Urothelium cell line (cell line): Measurements from ENCODE around the gene TMEM62.
"Not testable (repeated sequence)": the region's sequence is repeated elsewhere in the genome, so short reads cannot be mapped to it uniquely, and the experiment has no call there.

ENCODE experiments used
- DNase-seq: peaks from one replicate; pipeline ENCODE4 v3.0.0; 2011; ENCODE audit warnings: low spot score, mixed read lengths
- FAIRE-seq: peaks from 2 replicates; lab custom pipeline; 2011; peaks lifted over from hg19 to GRCh38; lab: Jason Lieb, UNC

Gene TMEM62

DNA sequence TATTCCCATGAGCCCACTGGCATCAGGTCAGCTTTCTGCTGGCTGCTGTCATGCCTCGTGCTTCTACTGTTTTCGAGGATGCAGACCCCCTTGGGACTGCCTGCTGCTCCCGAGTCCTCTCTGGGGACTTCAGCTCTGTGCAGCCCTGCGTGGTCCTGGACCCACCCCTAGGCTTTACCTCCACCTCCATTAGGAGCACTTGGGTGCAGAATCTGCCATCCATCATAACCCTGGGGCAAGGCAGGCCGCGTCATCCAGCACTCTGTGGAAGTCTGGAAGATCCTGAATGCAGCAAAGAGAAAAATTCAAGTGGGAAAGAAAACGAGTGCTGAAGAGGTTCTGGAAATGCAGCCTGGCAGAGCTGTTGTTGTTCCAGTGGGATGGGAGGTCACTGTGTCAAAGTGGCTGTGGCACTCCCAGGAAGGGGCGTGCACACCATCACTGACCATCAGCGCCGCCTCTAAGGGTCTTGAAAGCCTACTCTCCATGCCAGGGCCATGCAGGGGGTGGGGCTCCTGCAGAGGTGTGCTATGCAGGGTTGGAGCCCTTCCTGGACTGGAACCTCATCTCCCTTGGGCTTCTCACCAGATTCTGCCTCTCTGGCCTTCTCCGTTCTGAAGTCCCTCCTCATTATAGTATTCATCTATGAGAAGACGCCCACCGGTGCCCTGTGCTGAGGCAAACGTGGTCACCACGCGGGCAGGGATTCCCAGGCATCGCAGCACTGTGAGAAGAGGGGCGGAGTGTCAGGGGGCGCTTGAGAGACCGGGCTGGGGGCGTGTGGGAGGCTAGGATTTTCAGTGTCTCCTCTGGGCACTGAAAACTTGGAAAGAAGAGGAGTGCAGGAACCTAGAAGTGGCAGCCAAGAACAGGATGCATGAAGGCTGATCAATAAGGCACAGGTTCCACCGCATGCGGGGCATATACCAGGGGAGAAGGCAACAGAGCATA, 74.9 kb downstream of the TMEM62 start:
- no peak for FAIRE-seq
- no peak for DNase-seq

DNA sequence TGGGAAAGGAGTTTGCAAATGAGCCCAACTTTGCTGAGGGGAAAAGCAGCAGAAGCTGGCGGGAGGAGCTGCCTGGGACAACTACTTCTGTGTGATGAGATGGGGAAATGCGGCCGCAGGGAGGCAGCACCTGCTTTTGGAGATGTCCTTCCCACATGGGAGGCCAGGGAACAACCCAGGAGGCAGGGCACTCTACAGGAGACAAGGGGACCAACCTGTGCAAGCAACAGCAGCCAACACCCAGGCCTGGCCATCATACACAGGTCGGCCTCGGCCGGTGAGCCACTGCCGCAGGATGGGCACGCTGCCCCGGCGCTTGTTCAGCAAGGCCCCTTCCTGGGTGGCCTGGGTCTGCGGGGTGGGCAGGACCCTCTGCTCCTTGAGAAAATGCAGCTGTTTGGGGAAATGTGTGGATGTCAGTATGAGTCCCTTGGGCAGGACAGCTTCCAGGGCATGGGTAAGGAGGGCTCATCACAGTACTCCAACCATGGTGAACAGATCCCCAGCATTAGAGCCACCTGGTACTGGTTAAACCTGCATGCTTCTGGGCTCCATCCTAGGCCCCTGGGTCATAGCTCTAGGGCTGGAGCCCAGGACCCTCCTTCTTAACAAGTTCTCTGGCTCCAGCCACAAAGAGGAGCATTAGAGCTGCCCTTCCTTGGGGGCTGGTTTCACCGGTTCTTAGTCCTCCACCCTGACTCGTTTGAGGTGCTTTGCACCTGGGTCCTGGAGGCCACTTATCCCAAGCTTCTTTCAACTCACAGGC, 75.9 kb downstream of the TMEM62 start:
- DNase-seq (no peak), FAIRE-seq (no peak)

DNA sequence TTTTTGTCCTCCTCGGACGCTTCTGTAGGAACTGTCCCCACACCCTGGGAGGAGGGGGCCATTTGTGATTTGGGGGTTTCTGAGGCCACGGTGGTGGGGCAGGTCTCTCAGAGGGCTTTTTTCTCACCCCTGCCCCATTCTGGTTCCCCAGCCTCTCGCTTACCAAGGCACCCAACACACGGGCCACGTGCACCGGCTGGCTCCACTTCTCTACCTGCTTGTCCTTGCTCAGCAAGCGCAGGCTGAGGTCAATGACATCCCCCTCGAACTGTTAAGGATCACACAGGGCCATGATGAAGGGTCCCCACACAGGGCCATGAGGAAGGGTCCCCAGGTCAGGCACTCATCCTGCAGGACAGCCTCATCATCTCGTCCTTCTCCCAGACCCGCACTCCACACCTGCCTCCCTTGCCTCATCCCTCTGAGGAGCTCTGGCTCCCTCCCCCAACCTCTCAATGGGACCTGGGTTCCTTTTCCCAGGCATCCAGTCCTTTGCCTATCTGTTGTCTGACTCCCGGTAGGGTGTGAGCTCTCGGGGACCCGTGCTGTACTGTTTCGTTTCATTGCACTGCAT, 76.9 kb downstream of the TMEM62 start:
- DNase-seq (no peak), FAIRE-seq (no peak)

DNA sequence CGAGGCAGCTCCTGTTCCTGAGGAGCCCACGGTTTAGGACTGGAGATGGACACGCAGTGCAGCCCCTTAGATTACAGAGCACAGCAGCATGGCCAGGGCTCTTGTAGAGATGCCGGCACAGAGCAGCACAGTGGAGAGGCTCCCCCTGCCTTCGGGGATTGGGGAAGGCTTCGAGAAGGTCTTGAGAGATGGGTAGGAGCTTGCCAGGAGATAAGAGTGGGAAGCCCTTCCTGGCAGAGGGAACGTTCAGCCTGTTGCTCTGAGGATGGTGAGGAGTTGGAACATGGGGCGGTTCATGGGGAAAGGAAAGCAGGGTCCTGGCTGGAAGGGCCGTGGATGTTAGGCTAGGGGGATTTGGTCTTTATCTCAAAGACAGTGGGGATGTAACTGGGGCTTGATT, 77.4 kb downstream of the TMEM62 start:
- DNase-seq, result no peak
- no peak for FAIRE-seq

DNA sequence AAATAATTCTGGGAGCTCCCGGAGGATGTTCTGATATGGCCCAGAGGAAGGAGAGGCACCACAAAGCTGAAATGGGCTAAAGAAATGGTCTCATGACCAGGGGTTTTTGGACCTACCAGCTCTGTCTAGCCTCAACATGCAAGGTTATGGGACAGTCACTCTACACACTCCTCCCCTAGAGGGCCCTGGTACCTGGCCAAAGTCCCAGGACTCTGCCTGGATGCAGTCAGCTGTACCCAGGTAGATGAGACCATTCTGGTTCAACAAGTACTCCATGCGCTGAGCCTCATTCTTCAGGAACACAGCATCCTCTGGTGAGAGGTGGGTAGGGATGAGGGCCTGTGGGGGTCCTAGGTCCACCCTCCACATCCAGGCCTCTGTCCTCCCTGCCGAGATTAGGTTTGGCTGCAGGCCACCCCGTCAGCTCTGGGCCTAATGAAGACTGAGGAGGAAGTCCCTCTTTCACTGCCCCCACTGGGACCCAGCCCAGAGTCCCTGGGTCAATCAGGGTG, 77.9 kb downstream of the TMEM62 start:
- no peak for DNase-seq
- no peak for FAIRE-seq

DNA sequence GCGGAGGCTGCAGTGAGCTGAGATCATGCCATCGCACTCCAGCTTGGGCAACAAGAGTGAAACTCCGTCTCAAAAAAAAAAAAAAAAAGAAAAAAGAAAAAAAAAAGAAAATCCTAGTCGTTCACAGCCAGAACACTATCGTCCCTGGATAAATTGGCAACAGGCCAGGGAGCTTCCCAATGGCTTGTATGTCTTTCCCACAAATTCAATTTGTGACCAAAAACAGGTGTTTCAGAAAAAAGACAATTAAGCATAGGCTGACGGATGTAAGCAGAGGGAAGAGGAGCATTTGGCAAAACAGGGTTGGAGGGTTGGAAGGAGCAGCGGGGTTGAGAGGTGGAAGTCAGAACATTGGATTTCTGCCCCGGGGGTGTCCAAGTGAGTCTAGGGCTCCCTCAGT, 78.9 kb downstream of the TMEM62 start:
- FAIRE-seq (no peak), DNase-seq (no peak)

DNA sequence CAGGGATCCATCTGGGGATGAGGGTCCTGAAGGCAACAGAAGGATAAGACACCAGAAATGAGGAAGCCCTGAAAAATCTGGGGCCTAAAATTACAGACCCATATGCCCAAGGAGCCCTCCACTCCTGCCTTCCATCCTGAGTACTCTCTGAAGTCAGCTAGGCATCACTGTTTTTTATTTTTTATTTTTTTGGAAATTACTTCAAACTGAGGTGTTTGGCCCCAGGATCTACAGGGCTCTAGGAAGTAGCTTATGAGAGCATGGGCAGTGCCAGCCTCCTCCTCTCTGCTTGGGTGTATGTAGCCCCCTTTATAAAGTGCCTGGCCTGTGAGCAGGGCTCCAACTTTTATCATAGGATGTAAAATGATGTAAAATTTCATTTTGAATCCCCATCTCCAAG, 79.6 kb downstream of the TMEM62 start:
- FAIRE-seq (no peak), DNase-seq (no peak)

DNA sequence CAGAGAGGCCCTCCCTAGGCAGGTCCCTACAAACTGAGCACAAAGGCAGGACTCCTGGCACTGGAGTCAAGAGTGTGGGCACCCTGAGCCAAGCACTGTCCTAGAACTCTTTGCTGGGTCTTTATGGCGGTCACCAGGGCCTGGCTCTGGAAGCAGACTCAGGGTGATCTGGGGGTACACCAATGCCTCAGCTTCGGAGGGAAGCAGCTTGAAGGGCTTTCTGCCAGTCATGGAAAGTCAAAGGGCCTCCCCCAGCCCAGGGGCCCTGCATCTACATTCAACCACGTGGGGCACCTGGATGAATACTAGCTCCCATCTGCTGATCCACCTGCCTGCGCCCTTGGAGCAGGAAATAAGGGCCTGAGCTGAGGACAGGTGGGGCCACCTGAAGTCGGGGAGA, 80.1 kb downstream of the TMEM62 start:
- no peak for DNase-seq
- FAIRE-seq, result no peak

DNA sequence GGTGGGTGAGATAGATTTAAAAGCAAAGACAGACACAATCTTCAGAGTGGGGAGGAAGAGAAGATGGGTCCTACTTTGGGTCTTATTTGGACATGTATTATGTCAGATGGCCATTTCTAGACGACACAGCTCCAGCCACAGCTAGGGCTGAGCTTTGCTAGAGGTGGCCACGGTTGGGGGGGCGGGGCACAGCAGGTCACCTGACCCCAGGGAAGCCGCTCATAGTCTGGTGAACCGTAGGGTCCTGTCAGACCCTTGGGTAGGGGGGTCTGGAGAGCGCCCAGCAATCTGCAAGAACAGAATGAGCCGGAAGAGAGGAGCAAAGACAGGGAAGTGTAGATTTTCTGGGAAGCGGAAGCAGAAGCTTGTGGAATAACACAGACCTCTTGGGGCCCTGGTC, 80.8 kb downstream of the TMEM62 start:
- FAIRE-seq (no peak), DNase-seq (no peak)

DNA sequence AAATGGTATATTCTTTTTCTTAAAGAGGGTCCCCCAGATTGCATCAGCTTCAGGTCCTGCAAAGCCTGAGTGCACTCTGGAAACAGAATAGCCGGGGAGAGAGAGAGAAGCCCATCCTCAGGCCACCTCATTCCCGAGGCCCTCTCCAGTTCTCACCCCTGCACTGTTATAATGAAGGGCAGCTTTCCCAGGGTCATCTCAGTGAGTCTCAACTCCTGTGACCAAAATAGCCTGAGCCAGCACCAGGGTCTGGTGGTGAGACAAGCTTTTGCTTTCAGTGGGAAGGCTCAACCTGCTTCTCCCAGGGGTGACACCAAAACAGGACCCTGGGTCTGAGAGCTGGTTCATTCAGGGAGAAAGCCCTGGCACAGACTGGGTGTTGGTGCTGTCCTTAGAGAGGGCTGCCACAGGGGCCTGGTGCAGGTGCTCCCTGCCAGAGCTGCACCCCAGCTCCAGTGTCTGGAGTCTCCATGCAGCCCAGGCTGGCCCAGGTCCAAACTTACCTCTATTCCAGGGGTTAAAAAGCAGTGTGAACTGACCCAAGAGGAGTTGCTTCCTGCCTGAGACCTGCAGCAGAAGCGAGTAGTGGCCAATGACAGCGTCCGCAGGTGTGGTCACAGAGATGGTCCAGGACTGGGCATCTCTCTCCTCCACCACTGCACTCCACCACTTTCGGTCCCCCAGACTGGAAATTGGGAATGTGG, 81.4 kb downstream of the TMEM62 start:
- no peak for FAIRE-seq
- no peak for DNase-seq

DNA sequence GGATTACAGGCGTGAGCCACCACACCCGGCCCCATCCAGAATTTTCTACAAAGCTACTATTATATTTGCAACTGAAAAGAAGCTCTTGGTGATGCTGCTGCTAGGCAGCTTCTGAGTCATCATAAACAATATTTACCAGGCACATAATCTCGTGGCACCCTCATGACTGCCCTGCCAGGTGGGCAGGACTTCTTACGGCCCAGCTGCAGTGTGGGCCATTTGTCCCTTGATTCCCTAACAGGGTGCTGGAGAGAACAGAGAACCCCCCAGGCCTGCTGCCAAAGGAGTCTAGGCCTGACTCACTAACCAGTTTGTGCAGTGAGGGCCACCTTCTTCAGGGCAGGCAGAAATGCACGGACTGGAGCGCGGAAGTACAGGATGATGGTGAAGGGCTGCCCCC, 82.6 kb downstream of the TMEM62 start:
- no peak for DNase-seq
- FAIRE-seq, result no peak

DNA sequence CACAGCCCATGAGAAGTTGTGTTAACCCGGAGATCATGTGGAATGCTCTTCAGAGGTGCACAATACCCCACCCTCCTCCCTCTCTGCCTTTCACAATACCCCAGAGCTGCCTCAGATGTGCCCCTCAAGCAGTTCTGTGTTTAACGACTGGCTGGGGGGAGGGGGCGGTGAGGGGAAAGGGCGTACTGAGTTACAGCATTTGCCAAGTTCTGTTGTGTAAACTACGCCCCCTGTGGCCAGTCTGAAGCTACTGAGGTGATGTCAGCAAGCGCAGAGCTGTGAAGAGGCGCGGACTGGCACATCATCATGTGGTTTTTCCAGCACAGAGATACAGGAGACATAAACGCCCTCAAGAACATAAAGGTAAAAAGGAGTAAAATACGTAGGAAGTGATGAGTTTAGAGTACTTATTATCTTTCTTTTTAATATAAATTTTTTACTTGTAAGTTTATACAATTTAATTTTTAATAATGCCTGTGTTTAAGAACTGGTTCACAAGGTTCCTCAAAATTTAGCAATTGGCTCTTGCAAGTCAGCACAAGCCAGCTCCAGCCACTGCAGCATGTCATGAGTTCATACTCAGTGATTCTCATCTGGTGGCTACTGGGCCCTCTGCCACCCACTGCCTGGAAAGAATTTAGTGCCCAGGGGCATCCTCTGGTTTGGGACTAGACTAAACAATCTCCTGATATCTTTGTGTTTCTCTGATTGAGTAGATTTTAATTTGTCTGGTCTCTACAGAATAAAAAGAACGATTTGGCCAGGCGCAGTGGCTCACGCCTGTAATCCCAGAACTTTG, 85.7 kb downstream of the TMEM62 start:
- no peak for FAIRE-seq
- no peak for DNase-seq

DNA sequence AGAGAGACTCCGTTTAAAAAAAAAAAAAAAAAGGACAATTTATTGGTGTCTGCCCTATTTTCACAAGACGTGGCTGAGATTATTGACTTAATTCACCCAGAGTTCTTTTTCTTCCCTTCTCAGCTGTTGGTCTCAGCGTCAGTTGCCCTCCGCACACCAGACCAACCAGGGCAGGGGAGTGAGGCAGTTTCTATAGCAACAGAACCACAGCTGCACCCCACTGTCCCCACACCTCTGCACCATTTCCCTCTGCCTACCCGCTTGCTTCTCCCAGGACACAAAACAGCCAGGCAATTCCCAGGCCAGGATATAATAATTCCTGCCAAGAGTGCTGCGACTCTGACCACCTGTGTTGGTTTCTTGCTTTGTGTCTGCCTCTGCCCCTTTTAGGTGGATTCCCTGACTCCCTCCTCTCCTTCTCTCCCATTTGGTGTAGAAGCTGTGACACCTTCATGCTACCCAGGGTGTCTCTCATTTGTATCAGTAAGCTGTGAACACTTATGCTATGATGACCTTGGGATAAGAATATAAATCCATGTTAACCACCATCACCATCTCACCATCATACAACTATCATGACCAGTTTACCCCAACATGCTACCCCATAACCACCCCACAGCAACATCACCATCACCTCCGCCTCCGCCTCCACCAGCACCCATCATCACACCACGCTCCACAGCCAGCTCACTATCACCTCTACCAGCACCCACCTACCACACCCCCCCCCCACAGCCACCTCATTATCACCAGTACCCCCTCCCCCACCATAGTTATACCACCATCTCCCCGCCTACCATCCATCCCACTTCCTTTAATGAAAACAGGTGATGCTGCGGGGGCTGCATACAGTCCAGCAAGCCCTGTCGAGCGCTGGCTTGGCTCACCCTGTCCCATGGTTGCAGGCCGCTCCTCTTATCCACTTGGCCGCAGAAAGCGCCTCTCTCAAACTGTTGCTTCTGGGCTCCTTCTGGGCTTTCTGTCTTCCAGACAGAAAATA, 86.8 kb downstream of the TMEM62 start:
- DNase-seq (no peak), FAIRE-seq (no peak)

DNA sequence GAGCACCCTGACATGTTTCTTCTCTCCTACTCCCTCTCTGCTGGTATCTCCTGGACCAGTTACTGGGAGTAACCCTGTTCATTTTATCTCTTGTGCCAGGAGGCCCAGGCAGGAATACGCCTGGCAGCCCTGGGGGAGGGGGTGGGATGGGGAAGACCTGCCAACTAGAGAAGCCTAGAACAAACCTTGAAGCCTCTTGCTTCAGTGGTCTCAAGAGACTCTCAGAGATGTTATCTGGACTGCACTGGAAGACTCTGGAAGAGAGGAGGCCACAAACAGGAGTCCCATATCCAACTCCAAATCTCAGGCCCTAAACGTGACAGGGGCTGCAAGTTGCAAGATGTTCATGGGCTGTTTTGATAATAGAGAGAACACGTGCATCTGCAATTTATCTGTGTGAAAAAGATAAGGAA, 87.6 kb downstream of the TMEM62 start, which contains the start of gene EPB42:
TSS of gene EPB42 (minus strand) at position 28 of the 413 bp plus-strand sequence. CDS start 193 bp downstream, outside the sequence.
- FAIRE-seq (no peak), DNase-seq (no peak)

DNA sequence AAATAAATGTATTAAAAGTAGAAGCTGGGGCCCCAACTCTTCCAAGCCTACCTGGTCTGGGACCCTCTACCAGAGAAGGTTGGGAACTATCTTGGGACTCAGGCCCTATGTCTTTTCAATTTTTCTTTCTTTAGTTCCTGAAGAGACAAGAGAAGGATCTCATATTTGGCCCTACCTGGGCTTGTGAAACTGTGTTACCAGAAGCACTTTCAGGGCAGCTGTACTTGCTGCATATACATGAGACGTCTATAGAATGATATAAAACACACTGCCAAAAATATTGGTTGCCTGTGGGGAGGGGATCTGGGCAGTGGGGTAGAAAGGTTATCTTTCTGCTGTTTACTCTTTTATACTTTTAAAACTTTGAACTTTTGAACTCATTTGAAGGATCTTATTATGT, 88.0 kb downstream of the TMEM62 start:
- FAIRE-seq, result no peak
- DNase-seq, result no peak

DNA sequence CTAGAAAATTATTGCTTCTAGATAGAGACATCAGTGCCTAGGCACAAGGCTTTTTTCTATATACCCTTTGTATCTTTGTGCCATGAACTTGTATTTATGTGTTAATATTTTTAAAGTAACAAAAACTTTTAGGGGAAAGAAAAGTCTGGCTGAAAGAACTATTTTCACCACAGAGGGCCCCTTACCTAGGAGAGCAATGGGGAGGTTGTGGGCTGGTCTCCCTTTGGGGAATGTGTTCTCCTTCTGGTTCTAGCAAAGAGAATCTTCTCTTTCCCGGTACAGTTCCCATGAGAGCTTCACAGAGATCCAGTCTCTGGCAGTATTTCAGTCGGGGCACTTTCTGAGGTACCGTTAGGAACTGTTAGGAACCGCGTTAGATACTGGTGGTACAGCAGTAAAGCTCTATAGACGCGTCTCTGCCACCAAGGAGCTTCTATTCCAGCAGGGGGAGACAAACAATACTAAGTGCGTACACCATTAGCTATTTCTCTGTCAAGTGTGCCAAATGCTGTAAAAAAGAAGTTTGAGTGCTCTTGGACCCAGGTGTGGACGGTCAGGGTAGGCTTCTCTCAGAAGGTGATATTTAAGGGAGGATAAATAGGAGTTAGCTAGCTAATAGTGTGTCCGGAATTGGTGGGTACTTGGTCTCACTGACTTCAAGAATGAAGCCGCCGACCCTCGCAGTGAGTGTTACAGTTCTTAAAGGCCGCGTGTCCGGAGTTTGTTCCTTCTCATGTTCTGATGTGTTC, 92.0 kb downstream of the TMEM62 start:
- FAIRE-seq, result no peak
- DNase-seq, result peak; percentile 67

DNA sequence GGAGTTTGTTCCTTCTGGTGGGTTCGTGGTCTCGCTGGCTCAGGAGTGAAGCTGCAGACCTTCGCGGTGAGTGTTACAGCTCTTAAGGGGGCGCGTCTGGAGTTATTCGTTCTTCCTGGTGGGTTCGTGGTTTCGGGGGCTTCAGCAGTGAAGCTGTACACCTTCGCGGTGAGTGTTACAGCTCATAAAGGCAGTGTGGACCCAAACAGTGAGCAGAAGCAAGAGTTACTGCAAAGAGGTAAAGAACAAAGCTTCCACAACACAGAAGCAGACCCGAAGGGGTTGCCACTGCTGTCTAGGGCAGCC, 92.5 kb downstream of the TMEM62 start:
- FAIRE-seq, DNase-seq: not testable (repeated sequence)
